Right lobe of liver (tissue), 6 donors: ENCODE data around the gene SAMD9. TPM values are rescaled to one million over a fixed set of nuclear protein-coding genes. Genes with fewer than 3 reads are reported as not detected.
"Not testable (repeated sequence)": the region's sequence is repeated elsewhere in the genome, so short reads cannot be mapped to it uniquely, and the experiment has no call there.

ENCODE experiments used
- ATAC-seq, 4 donors: fragments of 200-7000 bp; cut with Tn5 transposase; one replicate each; pipeline ENCODE4 v1.9.1; 2020; ENCODE audit warnings: mild to moderate bottlenecking in 4 of 4, moderate library complexity in 4 of 4
- DNase-seq, 3 donors: peaks; one replicate each; pipeline ENCODE4 v3.0.0-alpha.2; 2020
- H3K27ac ChIP-seq, 3 donors: fragments of 200-600 bp; one replicate each; pipeline ENCODE4 v1.8.0; 2022
- H3K27me3 ChIP-seq, 2 donors: fragments of 200-600 bp; one replicate each; pipeline ENCODE4 v1.8.0; 2022
- H3K36me3 ChIP-seq, 4 donors: fragments of 200-600 bp; sonication (generic) in 1 of 4; one replicate each; pipeline versions ENCODE4 v1.5.1 to v1.8.0; 2017 to 2022; ENCODE audit warnings: control low read depth in 1 of 4
- H3K4me1 ChIP-seq, 4 donors: fragments of 200-600 bp; sonication (generic) in 1 of 4; one replicate each; pipeline versions ENCODE4 v1.5.1 to v1.8.0; 2017 to 2022; ENCODE audit warnings: control low read depth in 1 of 4
- H3K4me3 ChIP-seq, 3 donors: fragments of 200-600 bp; one replicate each; pipeline ENCODE4 v1.8.0; 2022
- H3K9me3 ChIP-seq, 4 donors: fragments of 200-600 bp; sonication (generic) in 1 of 4; one replicate each; pipeline versions ENCODE4 v1.5.1 to v1.8.0; 2017 to 2022; ENCODE audit warnings: control low read depth in 1 of 4
- CTCF ChIP-seq, 4 donors: fragments of 200-600 bp in 3 of 4; fragments of 450-650 bp in 1 of 4; IDR thresholded peaks; one replicate each; pipeline versions ENCODE4 v1.5.1 to v1.8.0; 2016 to 2022; ENCODE audit warnings: antibody characterized with exemption in 4 of 4, mild to moderate bottlenecking in 2 of 4
- POLR2A ChIP-seq: fragments of 450-650 bp; IDR thresholded peaks from one replicate; pipeline ENCODE4 v1.6.1; 2017; ENCODE audit warnings: antibody characterized with exemption, mild to moderate bottlenecking
- WGBS: methylation state at CpG from one replicate; pipeline ENCODE4 v1.1.6; 2018; ENCODE audit warnings: low coverage, low lambda C conversion rate; ENCODE audit not compliant: insufficient coverage; ENCODE audit errors: missing lambda C conversion rate; 5-methylcytosine and 5-hydroxymethylcytosine counted together
- intact Hi-C, 2 donors: fragments of 100-400 bp; cut with DNase I; formaldehyde crosslinking; loops; one replicate each; pipeline versions ENCODE4 v1.11.2 to v1.14.1; 2022
- total RNA-seq, 6 experiments: library from RNA; depleted of rRNA in 2 of 6; stranded (reverse); fragments of >200 nt in 2 of 6; fragmentation: NEBNext Ultra II Directional in 3 of 6; extraction: Animal tissue kit (Norgen Biotek cat#: 25700) in 3 of 6; gene quantifications; one replicate each; pipeline versions ENCODE4 v1.1.0 to v1.2.4, GENCODE V29; 2016 to 2023
- donor health status: DM: no; HTN: yes; CAD: no.
- donor health status: DM: no; HTN: no; CAD: no.
- donor health status: DM: no; HTN: no; CAD: no.
- donor health status: DM: no; HTN: yes; CAD: no.
- donor health status: DM: no; HTN: yes; CAD: no.

Gene SAMD9
- total RNA-seq, 6 experiments from 2014 or later = 1.4 to 3.5 (median 2.8) TPM

- intact Hi-C loops = no loop called here
- Histone ChIP-seq H3K27me3 (no peaks in the 10 kb centered on the region), H3K4me3 (no peak overlapping the region), H3K9me3 (no peaks in the 10 kb centered on the region), H3K4me1 (no peaks in the 10 kb centered on the region), H3K36me3 (peaks cover 0 to 4% (median 0%) of the 10 kb centered on the region in 4 donors), H3K27ac (no peak overlapping the region)
- TF ChIP-seq POLR2A = no peak
- TF ChIP-seq CTCF (IDR thresholded peaks at IDR 0.05) = no peak
- DNase-seq (no peak), ATAC-seq (no peak)
- 31% methylated on average over 1 of the region's 1 CpG for WGBS
Observed at GRCh38 chr7:93133005-93133404, 15.2 kb upstream of the SAMD9 start.

GRCh38 chr7:93132216-93132615 is 14.4 kb upstream of the SAMD9 start:
- no peaks in the 10 kb centered on the region for H3K4me1 ChIP-seq
- ATAC-seq = no peak
- WGBS = 71% methylated on average over 3 of the region's 3 CpGs
- DNase-seq = no peak
- no peak overlapping the region for H3K4me3 ChIP-seq
- intact Hi-C loops = no loop called here
- no peak overlapping the region for H3K27ac ChIP-seq
- peaks cover 0 to 4% (median 0%) of the 10 kb centered on the region in 4 donors for H3K36me3 ChIP-seq
- no peaks in the 10 kb centered on the region for H3K9me3 ChIP-seq
- TF ChIP-seq POLR2A (no peak), CTCF (IDR thresholded peaks at IDR 0.05) (no peak)
- H3K27me3 ChIP-seq = no peaks in the 10 kb centered on the region

GRCh38 chr7:93126954-93127353 is 9.2 kb upstream of the SAMD9 start:
- intact Hi-C loops, DNase-seq, H3K4me3 ChIP-seq, H3K27ac ChIP-seq, H3K4me1 ChIP-seq, H3K36me3 ChIP-seq, ATAC-seq, H3K9me3 ChIP-seq, H3K27me3 ChIP-seq: not testable (repeated sequence)
- 71% methylated on average over 1 of the region's 1 CpG for WGBS

GRCh38 chr7:93123532-93123931 is 5.8 kb upstream of the SAMD9 start:
- DNase-seq, H3K36me3 ChIP-seq, H3K27ac ChIP-seq, ATAC-seq, intact Hi-C loops, H3K4me1 ChIP-seq, H3K9me3 ChIP-seq, H3K4me3 ChIP-seq, H3K27me3 ChIP-seq: not testable (repeated sequence)
- WGBS = 8% methylated on average over 3 of the region's 3 CpGs

GRCh38 chr7:93120592-93121549 is 3.1 kb upstream of the SAMD9 start:
- 65% methylated on average over 9 of the region's 12 CpGs for WGBS
- no peak overlapping the region for H3K27ac ChIP-seq
- ATAC-seq = no peak
- TF ChIP-seq POLR2A = no peak
- TF ChIP-seq CTCF (IDR thresholded peaks at IDR 0.05) = no peak
- H3K27me3 ChIP-seq = no peaks in the 10 kb centered on the region
- no peak overlapping the region for H3K4me3 ChIP-seq
- no peak for DNase-seq
- H3K9me3 ChIP-seq = no peaks in the 10 kb centered on the region
- H3K4me1 ChIP-seq = peaks cover 0 to 6% (median 2%) of the 10 kb centered on the region in 4 donors
- intact Hi-C loops = no loop called here
- H3K36me3 ChIP-seq = no peaks in the 10 kb centered on the region
